Measurements from ENCODE around the gene ERICH3.

DNA sequence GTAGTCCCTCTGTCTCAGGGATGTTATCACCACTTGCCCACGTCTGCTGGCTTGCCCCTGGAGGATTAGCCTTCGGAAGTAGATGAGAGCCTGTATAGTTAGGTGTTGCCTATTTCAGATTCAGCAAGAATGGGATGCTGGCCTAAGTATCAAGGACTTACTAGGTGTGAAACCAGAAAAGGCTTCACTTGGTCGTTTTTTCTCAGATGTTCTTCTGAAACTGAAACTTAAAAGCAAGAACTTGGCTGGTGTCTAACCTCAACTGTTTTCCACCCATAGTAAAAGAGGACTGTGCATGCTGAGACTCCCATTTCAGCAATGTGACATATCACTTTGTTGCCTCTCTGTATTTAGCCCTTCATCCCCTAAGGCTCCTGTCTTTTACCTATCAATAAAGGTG is 94.2 kb downstream of the ERICH3 start:
- TF ChIP-seq EZH2 (IDR thresholded peaks at IDR 0.05; ENCODE audit: low read length) = no peak
- no peak for TF ChIP-seq CTCF (optimal IDR thresholded peaks at IDR 0.05 in 1 of 3, IDR thresholded peaks at IDR 0.05 in 1 of 3, conservative IDR thresholded peaks at IDR 0.05 in 1 of 3; ENCODE audit: extremely low read depth in 1 of 3, insufficient read depth in 2 of 3, low read length in 3 of 3)

Data from keratinocyte (primary cell).